NCI-H128 (cell line): ENCODE measurements around the gene SLAMF9.

Source experiments
- DNase-seq: peaks from one replicate; lab custom pipeline; 2025; ENCODE audit not compliant: unreplicated experiment; lab: John Stamatoyannopoulos, UW

The SLAMF9 gene

GRCh38 chr1:159946242-159947187 is 7.5 kb downstream of the SLAMF9 start:
- DNase-seq: no peak

GRCh38 chr1:159945483-159946241 is 8.4 kb downstream of the SLAMF9 start, which contains the start of gene IGSF9:
Gene IGSF9, minus strand, starts transcription at chr1:159945613. Its CDS starts 2,159 bp downstream, at chr1:159943454.
- DNase-seq: peak; percentile 95

GRCh38 chr1:159944623-159945455 is 9.2 kb downstream of the SLAMF9 start:
- DNase-seq: no peak

- peak; percentile 36 for DNase-seq
Observed at GRCh38 chr1:159943908-159944622, 10.0 kb downstream of the SLAMF9 start.

- DNase-seq: no peak
Observed at GRCh38 chr1:159943278-159943640, 10.8 kb downstream of the SLAMF9 start.

- DNase-seq: no peak
Observed at GRCh38 chr1:159942632-159943277, 11.3 kb downstream of the SLAMF9 start.

- peak; percentile 24 for DNase-seq
Observed at GRCh38 chr1:159941591-159942560, 12.2 kb downstream of the SLAMF9 start.

- DNase-seq: no peak
Observed at GRCh38 chr1:159941141-159941540, 12.9 kb downstream of the SLAMF9 start.

- DNase-seq: no peak
Observed at GRCh38 chr1:159940006-159940620, 13.9 kb downstream of the SLAMF9 start.

GRCh38 chr1:159939678-159940002 is 14.4 kb downstream of the SLAMF9 start:
- DNase-seq: no peak

GRCh38 chr1:159938905-159939677 is 14.9 kb downstream of the SLAMF9 start:
- DNase-seq: no peak

- DNase-seq: no peak
Observed at GRCh38 chr1:159938211-159938852, 15.7 kb downstream of the SLAMF9 start.

- no peak for DNase-seq
Observed at GRCh38 chr1:159937054-159937750, 16.8 kb downstream of the SLAMF9 start.

- DNase-seq: peak; percentile 72
Observed at GRCh38 chr1:159936273-159936904, 17.6 kb downstream of the SLAMF9 start.

GRCh38 chr1:159935719-159936272 is 18.2 kb downstream of the SLAMF9 start:
- no peak for DNase-seq

GRCh38 chr1:159935305-159935704 is 18.7 kb downstream of the SLAMF9 start:
- no peak for DNase-seq
